Glomerular visceral epithelial cell (primary cell): ENCODE data around the gene PRMT9.

Source experiments
- DNase-seq: peaks from one replicate; pipeline ENCODE4 v3.0.0-alpha.2; 2016; ENCODE audit errors: extremely low spot score

Gene PRMT9

GRCh38 chr4:147617841-147618691, 65.9 kb downstream of the PRMT9 start:
- DNase-seq = no peak

- DNase-seq = peak; percentile 97
Measured at GRCh38 chr4:147617173-147617840, 66.7 kb downstream of the PRMT9 start, which contains the start of gene TMEM184C. Gene TMEM184C (plus strand): TSS chr4:147617397. CDS start chr4:147617957, 560 bp downstream.

- DNase-seq = no peak
Measured at GRCh38 chr4:147616849-147617172, 67.2 kb downstream of the PRMT9 start.

- DNase-seq = no peak
Measured at GRCh38 chr4:147610686-147611085, 73.3 kb downstream of the PRMT9 start.

- no peak for DNase-seq
Measured at GRCh38 chr4:147607471-147607870, 76.5 kb downstream of the PRMT9 start.

GRCh38 chr4:147605499-147605898, 78.5 kb downstream of the PRMT9 start:
- no peak for DNase-seq

GRCh38 chr4:147599769-147600168, 84.2 kb downstream of the PRMT9 start:
- DNase-seq = no peak

GRCh38 chr4:147599206-147599605, 84.8 kb downstream of the PRMT9 start:
- DNase-seq = no peak

GRCh38 chr4:147597561-147597960, 86.4 kb downstream of the PRMT9 start:
- no peak for DNase-seq

GRCh38 chr4:147596981-147597380, 87.0 kb downstream of the PRMT9 start:
- DNase-seq = peak; percentile 74

GRCh38 chr4:147596377-147596776, 87.6 kb downstream of the PRMT9 start:
- no peak for DNase-seq

- no peak for DNase-seq
Measured at GRCh38 chr4:147594578-147594977, 89.4 kb downstream of the PRMT9 start.

- DNase-seq = no peak
Measured at GRCh38 chr4:147594107-147594506, 89.9 kb downstream of the PRMT9 start.

GRCh38 chr4:147591106-147591505, 92.9 kb downstream of the PRMT9 start:
- DNase-seq = no peak

- DNase-seq = peak; percentile 71
Measured at GRCh38 chr4:147590249-147590920, 93.6 kb downstream of the PRMT9 start.

- DNase-seq = no peak
Measured at GRCh38 chr4:147589586-147589985, 94.4 kb downstream of the PRMT9 start.
